GM12873 (cell line): ENCODE data around the gene PRRT2.

ENCODE experiments used
- TF ChIP-seq, protein P1 (sequence below): IDR thresholded peaks from 2 replicates; pipeline ENCODE4 v1.5.1; 2012; ENCODE audit warnings: low read depth, mild to moderate bottlenecking, moderate library complexity, low read length, control low read depth; ENCODE audit not compliant: insufficient read depth; ENCODE audit errors: missing control alignments

PRRT2 gene

DNA sequence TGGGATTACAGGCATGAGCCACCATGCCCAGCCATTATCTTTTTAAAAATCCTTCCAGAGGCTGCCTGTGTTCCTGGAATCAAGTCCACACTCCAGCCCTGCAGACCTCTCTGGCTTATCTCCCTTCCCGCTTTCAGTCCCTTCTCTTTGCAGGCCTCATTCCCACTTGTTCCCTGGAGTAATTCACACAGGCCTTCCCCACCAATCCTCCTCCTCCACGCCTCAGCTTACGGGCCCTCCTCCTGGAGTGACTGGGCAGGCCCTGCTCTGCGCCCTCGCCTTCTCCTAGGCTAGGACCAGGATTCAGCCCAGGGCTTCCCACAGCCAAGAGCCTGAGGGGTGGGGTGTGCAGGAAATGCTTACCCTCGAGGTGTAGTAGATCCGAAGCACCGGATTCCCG, 48.2 kb downstream of the PRRT2 start:
- TF ChIP-seq, protein P1, sequence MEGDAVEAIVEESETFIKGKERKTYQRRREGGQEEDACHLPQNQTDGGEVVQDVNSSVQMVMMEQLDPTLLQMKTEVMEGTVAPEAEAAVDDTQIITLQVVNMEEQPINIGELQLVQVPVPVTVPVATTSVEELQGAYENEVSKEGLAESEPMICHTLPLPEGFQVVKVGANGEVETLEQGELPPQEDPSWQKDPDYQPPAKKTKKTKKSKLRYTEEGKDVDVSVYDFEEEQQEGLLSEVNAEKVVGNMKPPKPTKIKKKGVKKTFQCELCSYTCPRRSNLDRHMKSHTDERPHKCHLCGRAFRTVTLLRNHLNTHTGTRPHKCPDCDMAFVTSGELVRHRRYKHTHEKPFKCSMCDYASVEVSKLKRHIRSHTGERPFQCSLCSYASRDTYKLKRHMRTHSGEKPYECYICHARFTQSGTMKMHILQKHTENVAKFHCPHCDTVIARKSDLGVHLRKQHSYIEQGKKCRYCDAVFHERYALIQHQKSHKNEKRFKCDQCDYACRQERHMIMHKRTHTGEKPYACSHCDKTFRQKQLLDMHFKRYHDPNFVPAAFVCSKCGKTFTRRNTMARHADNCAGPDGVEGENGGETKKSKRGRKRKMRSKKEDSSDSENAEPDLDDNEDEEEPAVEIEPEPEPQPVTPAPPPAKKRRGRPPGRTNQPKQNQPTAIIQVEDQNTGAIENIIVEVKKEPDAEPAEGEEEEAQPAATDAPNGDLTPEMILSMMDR = no peak

DNA sequence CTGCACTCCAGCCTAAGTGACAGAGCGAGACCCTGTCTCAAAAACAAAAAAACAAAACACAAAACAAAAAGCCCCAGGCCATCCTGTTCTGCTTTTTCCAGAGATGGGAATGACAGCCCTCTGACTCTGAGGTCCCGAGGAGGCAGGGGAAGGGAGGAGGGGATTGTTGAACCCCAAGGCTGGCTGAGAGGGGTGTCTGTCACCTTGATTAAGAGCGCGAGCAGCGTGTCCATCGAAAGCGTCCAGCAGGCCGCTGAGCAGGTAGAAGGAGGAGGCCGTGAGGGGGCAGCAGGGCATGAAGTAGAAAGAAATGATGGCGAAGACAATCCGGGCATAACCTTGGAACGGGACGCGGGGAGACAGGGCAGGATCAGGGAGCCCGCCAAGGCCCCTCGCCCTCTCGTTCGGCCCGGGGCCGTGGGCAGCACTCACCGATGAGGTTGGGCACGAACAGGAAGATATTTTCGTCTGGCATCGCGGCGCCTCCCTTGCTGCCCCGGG, 50.4 kb downstream of the PRRT2 start:
- TF ChIP-seq, protein P1 = no peak

DNA sequence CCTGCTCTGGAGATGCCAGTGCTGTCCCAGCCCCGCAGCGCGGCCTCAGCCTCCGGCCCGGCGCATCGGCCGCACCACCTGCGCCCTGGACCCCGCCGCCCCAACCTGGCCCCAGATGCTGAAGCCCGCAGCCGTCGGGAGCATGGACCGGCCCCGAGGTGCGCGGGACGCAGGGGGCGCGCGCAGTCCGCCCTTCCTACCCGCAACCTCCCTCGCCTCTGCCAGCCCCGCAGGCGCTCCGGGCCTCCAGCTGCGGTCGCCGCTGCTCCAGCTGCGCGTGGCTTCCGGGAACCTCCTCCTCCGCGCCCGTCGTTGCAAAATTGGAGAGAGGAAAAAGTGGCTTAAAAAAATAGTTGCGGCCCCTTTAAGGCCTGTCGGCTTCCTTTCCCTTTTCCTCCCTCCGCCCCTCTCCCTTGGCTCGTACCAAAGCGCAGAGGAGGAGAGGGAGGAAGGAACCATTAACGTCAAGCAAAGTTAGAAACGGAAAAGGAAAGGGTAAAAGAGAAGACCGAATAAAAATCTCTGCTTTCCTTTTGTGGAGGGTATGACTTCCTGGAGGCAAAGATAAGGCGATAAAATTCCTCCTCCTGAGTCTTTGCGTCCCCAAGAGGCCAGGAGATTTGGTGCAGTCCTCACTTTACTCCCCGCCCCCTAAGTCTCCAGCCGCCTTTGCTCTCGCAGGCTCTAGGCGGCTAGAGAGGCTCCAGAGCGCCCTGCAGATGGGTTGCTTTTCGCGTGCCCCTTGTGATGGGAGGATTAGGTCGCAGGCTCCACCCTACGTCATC, 51.1 kb downstream of the PRRT2 start, which contains the start of gene CDIPT:
Gene CDIPT, minus strand, starts transcription at position 343 of the 785 bp plus-strand sequence. CDS start 369 bp downstream, outside the sequence.
- TF ChIP-seq, protein P1 = peak; percentile 84

DNA sequence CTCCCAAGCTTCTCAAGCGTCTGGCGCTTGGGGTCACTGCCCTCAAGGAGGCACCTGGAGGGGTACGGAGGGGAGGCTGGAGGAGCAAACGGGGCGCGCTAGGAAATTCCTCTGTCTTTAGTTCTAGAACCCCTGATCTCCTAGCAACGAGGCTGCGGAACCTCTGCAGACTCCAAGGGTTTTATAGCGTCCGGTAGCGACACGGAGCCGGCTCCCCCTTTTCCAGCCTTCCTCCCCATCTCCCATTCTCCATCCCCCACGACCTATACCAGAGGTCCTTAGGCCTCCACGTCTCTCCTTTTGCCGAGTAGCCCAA, 51.6 kb downstream of the PRRT2 start:
- TF ChIP-seq, protein P1 = no peak

DNA sequence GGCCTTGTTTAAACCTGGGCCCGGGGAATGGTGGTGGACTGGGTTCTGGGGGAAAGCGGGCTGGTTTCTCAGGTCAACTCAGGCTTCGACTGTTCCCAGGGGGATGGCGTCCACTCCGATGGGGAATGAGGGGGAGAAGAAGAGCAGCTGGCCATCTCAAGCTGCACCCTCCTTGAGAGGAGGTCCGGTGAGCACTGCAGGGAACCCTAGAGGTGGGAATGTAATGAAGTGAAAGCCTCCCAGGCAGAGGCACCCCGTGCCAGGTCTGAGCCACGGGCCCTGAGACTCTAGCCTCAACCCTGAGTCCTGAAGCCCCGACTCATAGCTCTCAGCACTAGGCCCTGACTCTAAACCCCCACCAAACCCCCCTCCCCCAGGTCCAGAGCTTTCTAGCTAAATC, 52.2 kb downstream of the PRRT2 start:
- TF ChIP-seq, protein P1 = no peak
